Heart right ventricle (tissue), 16 donors: ENCODE results near the gene TRIM66. TPM values are rescaled to one million over a fixed set of nuclear protein-coding genes. Genes with fewer than 3 reads are reported as not detected.

ENCODE experiments used
- ATAC-seq, 8 donors: fragments of 200-7000 bp; cut with Tn5 transposase; one replicate each; pipeline ENCODE4 v1.9.1; 2020; ENCODE audit warnings: mild to moderate bottlenecking in 8 of 8, moderate library complexity in 8 of 8, moderate number of reproducible peaks in 1 of 8
- DNase-seq, 2 donors: peaks; one replicate each; pipeline ENCODE4 v3.0.0-alpha.2; 2020
- H3K27ac ChIP-seq, 10 donors: fragments of 200-600 bp; sonication (generic) in 2 of 10; one replicate each; pipeline versions ENCODE4 v1.5.0 to v1.8.0; 2020 to 2022; ENCODE audit warnings: mild to moderate bottlenecking in 3 of 10
- H3K27me3 ChIP-seq, 7 donors: fragments of 200-600 bp; one replicate each; pipeline ENCODE4 v1.8.0; 2021 to 2022; ENCODE audit warnings: mild to moderate bottlenecking in 2 of 7
- H3K36me3 ChIP-seq, 9 donors: fragments of 200-600 bp; sonication (generic) in 1 of 9; one replicate each; pipeline versions ENCODE4 v1.5.0 to v1.8.0; 2020 to 2022; ENCODE audit warnings: mild to moderate bottlenecking in 2 of 9
- H3K4me1 ChIP-seq, 9 donors: fragments of 200-600 bp; sonication (generic) in 1 of 9; one replicate each; pipeline versions ENCODE4 v1.5.0 to v1.8.0; 2020 to 2022; ENCODE audit warnings: mild to moderate bottlenecking in 4 of 9
- H3K4me3 ChIP-seq, 10 donors: fragments of 200-600 bp; sonication (generic) in 2 of 10; one replicate each; pipeline versions ENCODE4 v1.5.0 to v1.8.0; 2020 to 2022; ENCODE audit warnings: mild to moderate bottlenecking in 7 of 10, moderate library complexity in 2 of 10
- H3K9me3 ChIP-seq, 11 donors: fragments of 200-600 bp in 10 of 11; sonication (generic) in 2 of 11; one replicate each; pipeline versions ENCODE4 v1.5.0 to v1.8.0; 2013 to 2022; ENCODE audit warnings: mild to moderate bottlenecking in 2 of 11, control low read depth in 1 of 11, moderate library complexity in 1 of 11
- CTCF ChIP-seq, 9 donors: fragments of 200-600 bp; sonication (generic) in 2 of 9; IDR thresholded peaks; one replicate each; pipeline versions ENCODE4 v1.5.0 to v1.8.0; 2021 to 2022; ENCODE audit warnings: antibody characterized with exemption in 9 of 9, mild to moderate bottlenecking in 5 of 9, moderate library complexity in 1 of 9
- WGBS, 2 donors: extraction: QIAGEN DNeasy Blood & Tissue Kit; methylation state at CpG; one replicate each; pipeline ENCODE4 v1.1.7; 2013; ENCODE audit warnings: inconsistent platforms in 1 of 2; 5-methylcytosine and 5-hydroxymethylcytosine counted together
- intact Hi-C, 10 donors: fragments of 100-400 bp; cut with DNase I; formaldehyde crosslinking; loops; one replicate each; pipeline versions ENCODE4 v1.11.1 to v1.14.2; 2022
- polyA plus RNA-seq, 2 donors: library from polyadenylated mRNA; stranded (reverse); fragments of 200-250 nt; gene quantifications; one replicate each; pipeline ENCODE4 v1.2.3, GENCODE V29; 2013
- total RNA-seq, 10 donors: library from RNA; stranded (reverse); fragmentation: NEBNext Ultra II Directional in 3 of 10; extraction: Animal tissue kit (Norgen Biotek cat#: 25700) in 3 of 10; gene quantifications; one replicate each; pipeline versions ENCODE4 v1.2.1 to v1.2.4, GENCODE V29; 2021 to 2023
- donor health status: Arrhythmogenic right ventricular cardiomyopathy.
- donor health status: ischemic (EF 13 %, LVEDD 7.1; RV severe dilation, severe dysfunction).
- donor health status: healthy with polysubstance abuse.
- donor health status: DM: no; HTN: yes; CAD: no.
- donor health status: DM: no; HTN: no; CAD: no.
- donor health status: ischemic (EF 25% LVEDD 6.9; RV normal size, moderate dysfunction).
- donor health status: ischemic (EF 25% LVEDD 5.7; RV mildly dilated, moderate dysfunction).
- donor health status: healthy.
- donor health status: DM: yes; HTN: yes; CAD: no.
- donor health status: Ischemic cardiomyopathy.
- donor health status: ischemic (EF 35%, LVEDD 5.7; RV mildly dilated, moderate dysfunction).
- donor health status: nonischemic (EF 11% LVEDD 7.7; RV severe dilation, severe dysfunction).
- donor health status: DM: yes; HTN: yes; CAD: no.
- donor health status: PGD.
- donor health status: ischemic (EF 29% LVEDD 5.4; RV normal size, mild dysfunction).
- donor health status: nonischemic (EF 23%, LVEDD 6.1; RV moderate dilation, normal function).

Gene TRIM66
- total and polyA plus RNA-seq, 12 donors = 0.33 to 7.4 (median 2.8) TPM

GRCh38 chr11:8729837-8730696 lies 47.6 kb upstream of the TRIM66 start:
- peaks cover 19 to 75% (median 55%) of the 10 kb centered on the region in 9 donors for H3K4me1 ChIP-seq
- intact Hi-C loops = loop anchor here in 1 of 10 donors (5.0 kb wide), 1 partner anchor 82 kb away; a partner anchor contains a TSS

GRCh38 chr11:8729067-8729466 lies 46.6 kb upstream of the TRIM66 start:
- DNase-seq = no peak
- Histone ChIP-seq H3K4me3 (no peak overlapping the region), H3K27me3 (no peaks in the 10 kb centered on the region), H3K9me3 (no peaks in the 10 kb centered on the region), H3K27ac (peak overlapping the region in 4 of 10 donors; percentile 9 to 45 (median 37)), H3K4me1 (peaks cover 19 to 68% (median 51%) of the 10 kb centered on the region in 9 donors), H3K36me3 (peaks cover 0 to 50% (median 5%) of the 10 kb centered on the region in 9 donors)
- 91% methylated on average over 6 of the region's 6 CpGs for WGBS, 2 donors
- TF ChIP-seq CTCF (IDR thresholded peaks at IDR 0.05) = no peak
- intact Hi-C loops = no loop called here
- no peak for ATAC-seq

More at GRCh38 chr11:8729837-8730696, 47.6 kb upstream of the TRIM66 start:
- TF ChIP-seq CTCF (IDR thresholded peaks at IDR 0.05) = no peak
- Histone ChIP-seq H3K9me3 (no peaks in the 10 kb centered on the region), H3K27me3 (no peaks in the 10 kb centered on the region), H3K36me3 (peaks cover 0 to 43% (median 5%) of the 10 kb centered on the region in 9 donors), H3K27ac (peak overlapping the region in 5 of 10 donors; percentile 2 to 80 (median 18)), H3K4me3 (no peak overlapping the region)
- no peak for DNase-seq
- 89 to 92% methylated on average over 38 of the region's 38 CpGs for WGBS, 2 donors
- ATAC-seq = no peak

GRCh38 chr11:8728563-8728962 lies 46.1 kb upstream of the TRIM66 start:
- ATAC-seq (peak in 3 of 8 donors; percentile 10 to 39 (median 14)), DNase-seq (no peak)
- Histone ChIP-seq H3K27me3 (no peaks in the 10 kb centered on the region), H3K4me1 (peaks cover 19 to 66% (median 46%) of the 10 kb centered on the region in 9 donors), H3K4me3 (no peak overlapping the region), H3K9me3 (no peaks in the 10 kb centered on the region), H3K36me3 (peaks cover 0 to 54% (median 5%) of the 10 kb centered on the region in 9 donors), H3K27ac (peak overlapping the region in 4 of 10 donors; percentile 9 to 45 (median 37))
- intact Hi-C loops = no loop called here
- WGBS, 2 donors = 32 to 45% methylated on average over 4 of the region's 4 CpGs
- TF ChIP-seq CTCF (IDR thresholded peaks at IDR 0.05) = no peak

GRCh38 chr11:8726395-8726794 lies 43.9 kb upstream of the TRIM66 start:
- no peak for DNase-seq
- intact Hi-C loops = no loop called here
- no peak for ATAC-seq
- Histone ChIP-seq H3K4me3 (no peak overlapping the region), H3K36me3 (peaks cover 0 to 63% (median 5%) of the 10 kb centered on the region in 9 donors), H3K9me3 (no peaks in the 10 kb centered on the region), H3K27me3 (no peaks in the 10 kb centered on the region), H3K4me1 (peaks cover 8 to 66% (median 43%) of the 10 kb centered on the region in 9 donors), H3K27ac (peak overlapping the region in 2 of 10 donors; percentile 9 to 26)
- TF ChIP-seq CTCF (IDR thresholded peaks at IDR 0.05) = no peak
- WGBS, 2 donors = 66 to 69% methylated on average over 4 of the region's 4 CpGs
